C4-2B (cell line): Measurements from ENCODE around the gene ZNF32.
A peak's percentile ranks its signal among the peaks of the same experiment; 100 is the strongest.

Source experiments
- H3K27ac ChIP-seq: fragments of 450-650 bp; 2 replicates; pipeline ENCODE4 v1.5.1; 2017
- CTCF ChIP-seq: fragments of 450-650 bp; conservative IDR thresholded peaks from 2 replicates; pipeline ENCODE4 v1.5.1; 2017; ENCODE audit warnings: mild to moderate bottlenecking
- ZFX ChIP-seq: fragments of 450-650 bp; IDR thresholded peaks from 2 replicates; pipeline ENCODE4 v1.6.1; 2017

The ZNF32 gene

GRCh38 chr10:43648398-43649184 lies at the start of gene ZNF32:
ZNF32 (minus strand) TSS chr10:43648881; CDS start chr10:43646133, 2,748 bp downstream.
- peak; percentile 99 for TF ChIP-seq ZFX
- TF ChIP-seq CTCF: no peak
- H3K27ac ChIP-seq: peak within 1 kb of the TSS; percentile 81

GRCh38 chr10:43698156-43698555 lies 49.5 kb upstream of the ZNF32 start:
- TF ChIP-seq ZFX (no peak), CTCF (no peak)
- no peak overlapping the region for H3K27ac ChIP-seq

DNA sequence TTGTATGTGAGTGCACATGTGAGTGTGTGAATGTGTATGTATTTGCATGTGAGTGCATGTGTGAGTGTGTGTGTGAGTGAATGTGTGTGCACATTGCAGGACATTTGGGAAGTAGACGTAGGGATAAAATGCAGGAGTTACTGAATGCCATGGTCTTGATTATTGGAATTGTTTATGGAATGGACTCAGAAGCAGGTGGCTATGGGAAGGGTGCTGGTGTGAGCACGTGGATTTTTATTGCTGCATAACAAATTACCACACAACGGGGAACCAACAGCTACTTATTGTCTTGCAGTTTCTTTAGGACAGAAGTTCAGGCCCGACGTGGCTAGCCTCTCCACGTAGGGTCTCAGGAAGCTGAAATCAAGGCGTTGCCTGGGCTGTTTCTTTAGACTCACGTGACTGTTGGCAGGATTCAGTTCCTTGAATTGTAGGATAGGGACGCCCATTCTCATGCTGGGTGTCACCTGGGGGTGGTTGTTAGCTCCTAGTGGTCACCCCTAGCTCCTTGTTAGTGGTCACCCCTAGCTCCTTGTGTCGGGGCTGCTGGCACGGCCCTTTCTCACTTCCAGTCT lies 48.3 kb upstream of the ZNF32 start:
- TF ChIP-seq ZFX: no peak
- TF ChIP-seq CTCF: no peak
- H3K27ac ChIP-seq: no peak overlapping the region

DNA sequence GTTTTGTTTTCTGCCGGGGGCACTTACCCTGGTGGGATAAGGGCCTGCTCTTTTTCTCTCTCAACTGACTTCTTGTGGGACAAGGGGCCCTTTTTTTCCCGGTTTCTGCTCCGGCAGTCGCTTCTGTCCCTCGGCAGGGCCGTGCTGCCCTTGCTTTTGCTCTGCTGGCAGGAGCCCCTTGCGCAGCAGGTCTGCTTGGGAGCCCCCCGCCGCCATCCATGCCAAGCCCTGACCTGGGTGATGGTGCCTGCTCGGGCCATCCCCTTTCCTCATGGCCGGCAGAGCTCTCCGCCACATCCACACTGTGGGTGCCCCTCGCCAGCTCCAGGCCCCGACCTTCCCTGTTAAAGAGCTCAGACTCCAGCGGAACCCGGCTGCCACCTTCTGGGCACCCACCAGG lies 47.0 kb upstream of the ZNF32 start:
- TF ChIP-seq ZFX (no peak), CTCF (no peak)
- no peak overlapping the region for H3K27ac ChIP-seq

DNA sequence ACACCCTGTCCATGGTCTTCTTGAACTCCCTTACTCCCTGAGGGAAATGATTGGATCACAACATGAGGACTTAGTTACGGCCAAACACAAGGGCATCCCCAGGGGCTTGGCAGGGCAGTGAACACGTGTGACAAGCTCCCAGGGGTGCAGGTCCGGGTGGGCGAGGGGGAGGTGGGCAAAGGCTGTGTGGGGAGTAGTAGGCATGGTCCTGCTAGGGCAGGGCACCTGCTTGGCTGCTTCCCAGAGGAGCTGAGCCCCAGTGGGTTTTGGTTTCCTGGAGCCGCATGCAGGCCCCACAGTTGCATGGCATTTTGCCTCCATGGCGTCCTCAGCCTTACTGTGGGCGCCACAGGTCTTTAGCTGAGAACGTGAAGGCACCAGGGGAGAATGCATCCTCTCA lies 46.6 kb upstream of the ZNF32 start:
- H3K27ac ChIP-seq: no peak overlapping the region
- TF ChIP-seq CTCF (no peak), ZFX (no peak)

GRCh38 chr10:43694526-43694925 lies 45.8 kb upstream of the ZNF32 start:
- TF ChIP-seq CTCF (no peak), ZFX (no peak)
- H3K27ac ChIP-seq: no peak overlapping the region

- H3K27ac ChIP-seq: no peak overlapping the region
- TF ChIP-seq CTCF (no peak), ZFX (no peak)
These were observed 44.9 kb upstream of the ZNF32 start for GRCh38 chr10:43693602-43694001.
